Measurements from ENCODE around the gene DIP2C.

GRCh38 chr10:652233-652632, 37.2 kb downstream of the DIP2C start:
- TF ChIP-seq, protein P1, sequence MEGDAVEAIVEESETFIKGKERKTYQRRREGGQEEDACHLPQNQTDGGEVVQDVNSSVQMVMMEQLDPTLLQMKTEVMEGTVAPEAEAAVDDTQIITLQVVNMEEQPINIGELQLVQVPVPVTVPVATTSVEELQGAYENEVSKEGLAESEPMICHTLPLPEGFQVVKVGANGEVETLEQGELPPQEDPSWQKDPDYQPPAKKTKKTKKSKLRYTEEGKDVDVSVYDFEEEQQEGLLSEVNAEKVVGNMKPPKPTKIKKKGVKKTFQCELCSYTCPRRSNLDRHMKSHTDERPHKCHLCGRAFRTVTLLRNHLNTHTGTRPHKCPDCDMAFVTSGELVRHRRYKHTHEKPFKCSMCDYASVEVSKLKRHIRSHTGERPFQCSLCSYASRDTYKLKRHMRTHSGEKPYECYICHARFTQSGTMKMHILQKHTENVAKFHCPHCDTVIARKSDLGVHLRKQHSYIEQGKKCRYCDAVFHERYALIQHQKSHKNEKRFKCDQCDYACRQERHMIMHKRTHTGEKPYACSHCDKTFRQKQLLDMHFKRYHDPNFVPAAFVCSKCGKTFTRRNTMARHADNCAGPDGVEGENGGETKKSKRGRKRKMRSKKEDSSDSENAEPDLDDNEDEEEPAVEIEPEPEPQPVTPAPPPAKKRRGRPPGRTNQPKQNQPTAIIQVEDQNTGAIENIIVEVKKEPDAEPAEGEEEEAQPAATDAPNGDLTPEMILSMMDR (IDR thresholded peaks at IDR 0.05), result no peak
- TF ChIP-seq POLR2A (IDR thresholded peaks at IDR 0.05), result no peak

Measured in testis (tissue), 2 donors.